HTR-8/SVneo (cell line): ENCODE results near the gene CHTF8.
A peak's percentile ranks its signal among the peaks of the same experiment; 100 is the strongest.

Experiments used
- DNase-seq: peaks from one replicate; pipeline ENCODE4 v3.0.0; 2011; ENCODE audit warnings: low spot score, mixed read lengths; ENCODE audit not compliant: insufficient read length
- FAIRE-seq: peaks from 2 replicates; lab custom pipeline; 2011; peaks lifted over from hg19 to GRCh38; lab: Jason Lieb, UNC

Gene CHTF8

GRCh38 chr16:69089091-69089910 is 43.1 kb downstream of the CHTF8 start:
- FAIRE-seq: no peak
- no peak for DNase-seq

GRCh38 chr16:69088684-69089083 is 43.7 kb downstream of the CHTF8 start:
- DNase-seq (no peak), FAIRE-seq (no peak)

DNA sequence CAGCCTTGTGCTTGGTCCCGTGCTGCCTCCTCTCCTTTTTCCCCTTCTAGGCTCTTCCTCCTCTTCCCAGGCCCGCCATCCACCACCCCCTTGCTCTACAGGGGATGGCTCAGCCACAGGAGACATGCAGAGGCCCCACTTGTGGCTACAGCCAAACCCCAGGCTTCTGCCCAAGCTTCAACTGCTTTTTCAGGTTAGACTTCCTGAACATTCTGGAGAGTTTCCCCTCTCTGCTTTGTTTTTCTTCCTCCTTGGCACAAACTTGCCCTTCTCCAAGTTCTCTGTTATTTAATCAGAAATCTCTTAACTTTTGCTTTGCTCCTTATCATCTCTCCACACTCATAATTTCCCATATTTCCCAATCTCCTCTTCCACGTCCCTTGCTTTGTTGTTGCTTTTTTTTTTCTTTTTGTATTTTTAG is 45.2 kb downstream of the CHTF8 start:
- no peak for DNase-seq
- FAIRE-seq: no peak

DNA sequence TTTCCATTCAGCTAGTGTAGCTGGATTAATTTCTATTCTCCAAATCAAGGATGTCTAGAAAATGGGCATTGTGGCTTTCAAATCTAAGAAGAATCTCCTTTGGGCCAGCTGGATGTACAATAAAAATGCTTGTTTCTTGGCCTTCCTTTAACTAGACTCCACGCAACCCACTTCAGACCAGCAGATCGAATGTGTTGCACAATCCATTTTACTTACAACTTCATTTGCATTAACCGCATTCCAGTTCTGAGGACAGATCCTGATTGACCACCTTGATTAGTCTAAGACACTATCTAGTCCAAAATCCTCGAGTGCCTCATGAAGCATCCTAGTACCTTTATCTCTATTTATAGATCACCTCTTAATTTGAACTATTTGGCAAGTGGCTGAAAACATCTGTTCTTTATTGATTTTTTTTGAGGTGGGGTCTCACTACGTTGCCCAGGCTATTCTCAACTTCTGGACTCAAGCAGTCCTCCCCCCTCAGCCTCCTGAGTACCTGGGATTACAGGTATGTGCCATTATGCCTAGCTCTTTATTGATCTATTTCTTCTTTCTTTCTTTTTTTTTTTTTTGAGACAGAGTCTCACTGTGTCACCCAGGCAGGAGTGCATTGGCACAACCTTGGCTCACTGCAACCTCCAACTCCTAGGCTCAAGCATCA is 47.2 kb downstream of the CHTF8 start:
- no peak for FAIRE-seq
- DNase-seq: no peak

DNA sequence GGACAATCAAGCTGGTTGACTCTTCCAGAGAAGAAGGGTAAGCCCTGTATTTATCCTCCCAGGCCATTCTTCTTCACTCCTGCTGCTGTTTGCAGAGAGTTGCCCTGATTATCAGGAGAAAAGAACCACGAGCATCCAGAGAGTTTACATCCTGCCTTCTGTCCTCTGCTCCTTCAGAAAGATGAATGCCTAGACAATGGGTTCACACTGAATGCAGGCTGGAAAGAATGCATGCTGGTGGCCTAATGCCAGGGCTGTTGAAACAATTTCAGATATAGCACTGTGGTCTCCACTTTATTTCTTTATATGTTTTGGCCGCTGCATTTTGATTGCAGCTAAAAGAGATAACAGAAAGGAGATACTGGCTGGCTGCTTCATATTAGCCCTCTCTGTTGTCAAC is 48.1 kb downstream of the CHTF8 start:
- FAIRE-seq (no peak), DNase-seq (no peak)

DNA sequence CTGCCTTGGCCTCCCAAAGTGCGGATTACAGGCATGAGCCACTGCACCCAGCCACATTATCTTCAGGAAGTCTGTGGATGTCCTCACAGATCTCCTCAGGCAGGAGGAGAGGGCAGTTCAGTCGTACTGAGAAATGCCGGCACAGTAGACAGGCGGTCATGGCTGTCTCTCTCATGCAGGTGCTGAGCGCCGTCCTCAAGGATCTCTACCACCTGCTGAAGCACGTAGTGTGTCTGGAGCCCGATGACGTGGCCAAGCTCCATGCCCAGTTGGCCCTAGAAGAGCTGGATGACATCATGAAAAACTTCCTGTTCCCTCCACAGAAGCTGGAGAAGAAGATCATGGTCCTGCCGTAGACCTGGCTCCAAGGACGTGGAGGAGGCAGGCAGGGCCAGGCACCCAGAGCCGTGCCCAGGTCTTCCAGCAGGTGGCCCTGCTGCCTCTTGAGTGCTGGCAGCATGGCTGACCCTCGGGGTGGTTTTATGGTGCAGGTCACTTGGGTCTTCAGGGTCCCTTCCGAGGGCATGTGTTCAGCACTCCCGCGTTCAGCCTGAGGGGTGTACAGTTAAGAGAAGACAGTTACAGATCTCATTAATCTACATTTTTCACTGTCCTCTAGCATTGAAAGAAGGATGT is 49.0 kb downstream of the CHTF8 start:
- FAIRE-seq: no peak
- no peak for DNase-seq

DNA sequence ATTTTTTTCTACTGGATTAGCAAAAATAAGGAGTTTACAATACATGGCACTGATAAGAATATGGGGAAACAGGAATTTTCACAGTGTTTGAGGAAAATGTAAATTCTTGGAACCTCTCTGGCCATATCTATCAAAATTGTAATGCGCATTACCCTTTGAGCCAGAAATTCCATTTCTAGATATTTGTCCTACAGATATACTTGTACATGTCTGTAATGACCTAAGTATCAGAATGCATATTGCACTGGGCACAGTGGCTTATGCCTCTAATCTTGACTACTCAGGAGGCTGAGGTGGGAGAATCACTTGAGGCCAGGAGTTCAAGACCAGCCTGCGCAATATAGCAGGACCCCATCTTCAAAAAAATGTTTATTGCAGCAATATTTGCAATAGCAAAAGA is 52.7 kb downstream of the CHTF8 start:
- FAIRE-seq: no peak
- no peak for DNase-seq

DNA sequence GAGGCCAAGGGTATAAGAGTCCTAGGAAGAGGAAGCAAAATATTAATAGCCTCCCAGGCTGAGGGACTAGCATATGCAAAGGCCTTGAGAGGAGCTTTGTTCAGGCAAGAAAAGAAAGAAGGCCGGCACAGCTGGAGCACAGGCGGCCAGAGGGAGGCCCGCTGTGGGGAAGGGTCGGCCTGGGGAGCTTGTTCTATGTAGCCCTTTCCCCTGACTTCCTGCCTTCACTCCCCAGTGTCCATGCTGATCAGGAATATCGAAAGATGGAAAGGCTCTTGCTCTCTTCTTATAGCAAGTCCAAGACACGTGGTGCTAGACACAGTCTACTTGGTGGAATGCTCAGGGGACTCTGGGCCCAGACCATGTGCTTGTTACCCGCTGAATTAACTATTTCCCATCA is 54.3 kb downstream of the CHTF8 start:
- FAIRE-seq (no peak), DNase-seq (no peak)

DNA sequence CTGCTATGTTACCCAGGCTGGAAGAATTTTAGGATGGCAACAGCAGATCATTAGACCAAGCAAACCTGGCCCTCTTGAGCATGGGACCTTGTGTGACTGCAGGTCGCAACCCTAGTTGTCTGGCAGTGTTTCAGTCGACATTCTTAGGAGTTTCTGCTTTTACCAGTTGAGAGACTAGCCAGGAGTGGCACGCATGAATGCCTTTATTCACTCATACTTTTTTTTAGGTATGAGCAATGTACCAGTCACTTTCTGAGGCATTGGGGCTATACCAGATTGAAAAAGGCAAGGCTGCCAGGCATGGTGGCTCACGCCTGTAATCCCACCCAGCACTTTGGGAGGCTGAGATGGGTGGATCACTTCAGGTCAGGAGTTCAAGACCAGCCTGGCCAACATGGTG is 55.1 kb downstream of the CHTF8 start:
- DNase-seq (no peak), FAIRE-seq (no peak)

DNA sequence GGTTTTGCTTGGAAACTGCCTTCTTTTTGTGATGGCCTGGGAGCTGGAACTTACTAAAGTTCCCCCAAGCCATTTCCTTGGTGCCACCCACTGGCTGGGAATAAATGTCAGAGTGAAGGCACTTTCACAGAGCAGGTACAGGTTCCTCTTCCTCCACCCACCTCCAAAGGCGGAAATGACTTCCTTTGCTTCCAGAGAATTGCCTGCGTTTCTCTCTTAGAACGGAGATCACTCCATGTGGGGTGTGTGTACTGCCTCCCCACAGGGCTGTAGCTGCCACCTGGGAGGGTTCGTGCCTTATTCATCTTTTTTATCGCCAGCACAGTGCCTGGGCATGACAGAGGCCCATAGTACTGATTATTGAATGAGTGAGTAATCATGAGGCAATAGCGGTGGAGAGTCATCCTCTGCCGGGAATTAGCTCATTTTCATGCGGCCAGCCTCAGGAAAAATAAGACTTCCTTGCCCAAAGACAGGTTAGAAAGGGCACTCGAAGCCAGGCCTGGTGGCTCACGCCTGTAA is 59.1 kb downstream of the CHTF8 start:
- peak; percentile 92 for FAIRE-seq
- DNase-seq: peak; percentile 83

DNA sequence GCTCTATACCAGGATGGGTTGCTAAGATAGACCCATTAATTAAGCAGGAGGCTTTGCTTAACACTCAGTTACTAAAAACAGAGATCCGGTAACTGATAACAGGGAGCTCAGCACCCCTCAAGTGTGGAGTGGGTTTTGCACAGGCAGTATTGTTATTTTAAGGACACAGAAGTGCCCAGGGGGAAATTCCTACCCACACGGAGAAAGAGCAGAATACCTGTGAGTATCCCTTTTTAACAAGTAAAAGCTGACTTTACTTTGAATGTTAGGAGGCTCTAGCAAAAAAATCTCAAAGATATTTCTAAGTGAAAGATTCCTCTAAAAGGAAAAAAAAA is 59.8 kb downstream of the CHTF8 start:
- FAIRE-seq (no peak), DNase-seq (no peak)

DNA sequence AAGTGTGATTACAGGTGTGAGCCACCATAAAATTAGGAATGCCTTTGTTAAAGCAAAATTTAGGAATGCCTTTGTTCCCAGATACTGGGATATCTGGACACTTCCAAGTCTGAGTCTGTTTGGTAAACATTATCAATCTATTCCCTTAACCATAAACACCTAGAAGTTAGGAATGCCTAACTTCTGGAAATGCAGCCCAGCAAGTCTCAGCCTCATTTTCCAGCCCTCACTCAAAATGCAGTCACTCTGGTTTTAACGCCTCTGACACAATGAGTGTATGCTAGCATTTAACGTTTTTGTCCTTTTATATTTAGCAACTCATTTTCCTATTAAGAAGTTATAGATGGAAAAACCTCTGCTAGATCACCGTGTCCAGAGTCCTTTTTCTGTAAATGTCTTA is 61.4 kb downstream of the CHTF8 start:
- no peak for FAIRE-seq
- no peak for DNase-seq

DNA sequence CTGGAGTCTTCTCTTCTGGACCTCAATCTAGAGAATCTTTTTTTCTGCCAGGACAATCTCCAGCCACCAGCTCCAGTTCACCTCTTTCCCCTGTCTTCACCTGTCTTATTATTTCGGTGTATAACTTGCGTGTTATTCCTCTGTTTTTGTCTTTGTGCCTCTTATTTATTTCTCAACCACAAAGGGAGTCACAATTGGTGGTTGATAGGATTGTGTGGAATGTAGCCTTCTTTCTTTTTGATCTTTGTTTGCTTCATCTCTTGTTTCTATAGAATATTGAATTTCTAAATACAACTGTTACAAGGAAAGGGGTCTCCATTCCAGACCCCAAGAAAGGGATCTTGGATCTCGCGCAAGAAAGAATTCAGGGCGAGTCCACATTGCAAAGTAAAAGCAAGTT is 62.9 kb downstream of the CHTF8 start:
- no peak for DNase-seq
- no peak for FAIRE-seq
